Esophagus muscularis mucosa (tissue), 4 donors: ENCODE measurements around the gene MOB1A. TPM values are rescaled to one million over a fixed set of nuclear protein-coding genes. Genes with fewer than 3 reads are reported as not detected.

Experiments
- DNase-seq: peaks from one replicate; pipeline ENCODE4 v3.0.0-alpha.2; 2017; ENCODE audit errors: extremely low spot score
- H3K27ac ChIP-seq, 4 donors: fragments of 200-600 bp; sonication (generic); replicated peaks in 1 of 4; 1 replicate in 3 of 4; 2 replicates in 1 of 4; pipeline ENCODE4 v1.5.1; 2016 to 2019; ENCODE audit warnings: mild to moderate bottlenecking in 1 of 4
- H3K27me3 ChIP-seq, 4 donors: fragments of 200-600 bp; sonication (generic); one replicate each; pipeline versions ENCODE4 v1.5.1 to v1.6.0; 2016 to 2019
- H3K36me3 ChIP-seq, 4 donors: fragments of 200-600 bp; sonication (generic); one replicate each; pipeline ENCODE4 v1.5.1; 2016 to 2019
- H3K4me1 ChIP-seq, 4 donors: fragments of 200-600 bp; sonication (generic); one replicate each; pipeline ENCODE4 v1.5.1; 2016 to 2019
- H3K4me3 ChIP-seq, 4 donors: fragments of 200-600 bp; sonication (generic); 1 replicate in 2 of 4; 2 replicates in 2 of 4; pipeline ENCODE4 v1.5.1; 2016 to 2019; ENCODE audit warnings: mild to moderate bottlenecking in 4 of 4, moderate library complexity in 1 of 4
- H3K9me3 ChIP-seq, 4 donors: fragments of 200-600 bp; sonication (generic); 1 replicate in 3 of 4; 2 replicates in 1 of 4; pipeline ENCODE4 v1.5.1; 2016 to 2019
- CTCF ChIP-seq, 3 experiments: fragments of 200-600 bp in 2 of 3; fragments of 450-650 bp in 1 of 3; sonication (generic) in 2 of 3; IDR thresholded peaks; one replicate each; pipeline ENCODE4 v1.5.1; 2017 to 2019; ENCODE audit warnings: antibody characterized with exemption in 3 of 3, mild to moderate bottlenecking in 2 of 3, moderate library complexity in 1 of 3
- EP300 ChIP-seq: sonication (generic); formaldehyde crosslinking; IDR thresholded peaks from one replicate; pipeline ENCODE4 v1.6.1; 2017; ENCODE audit warnings: antibody characterized with exemption
- POLR2A ChIP-seq: fragments of 450-650 bp; IDR thresholded peaks from one replicate; pipeline ENCODE4 v1.6.1; 2017; ENCODE audit warnings: antibody characterized with exemption, moderate library complexity, mild to moderate bottlenecking, low read depth
- POLR2AphosphoS5 ChIP-seq, 2 donors: sonication (generic); formaldehyde crosslinking; IDR thresholded peaks; one replicate each; pipeline ENCODE4 v1.6.1; 2017; ENCODE audit warnings: antibody characterized with exemption in 2 of 2
- WGBS: methylation state at CpG from one replicate; pipeline ENCODE4 v1.1.5; 2018; 5-methylcytosine and 5-hydroxymethylcytosine counted together
- intact Hi-C: fragments of 100-400 bp; cut with DNase I; formaldehyde crosslinking; loops from one replicate; pipeline ENCODE4 v1.15.1; 2023
- total RNA-seq, 4 donors: library from RNA; depleted of rRNA; stranded (reverse); fragments of >200 nt; gene quantifications; one replicate each; pipeline versions ENCODE4 v1.1.0 to v1.2.1, GENCODE V29; 2016

The MOB1A gene
- total RNA-seq, 4 donors from 2014 or later: 102 to 129 (median 106) TPM

- Histone ChIP-seq H3K4me1 (no peaks in the 10 kb centered on the region), H3K27me3 (no peaks in the 10 kb centered on the region), H3K27ac (no peak overlapping the region), H3K9me3 (no peaks in the 10 kb centered on the region), H3K36me3 (no peaks in the 10 kb centered on the region), H3K4me3 (no peak overlapping the region)
- intact Hi-C loops: no loop called here
- no peak for DNase-seq
- TF ChIP-seq POLR2A: no peak
- no peak for TF ChIP-seq EP300
Observed at GRCh38 chr2:74111380-74111779, 67.3 kb downstream of the MOB1A start.

GRCh38 chr2:74110537-74110936, 68.1 kb downstream of the MOB1A start:
- TF ChIP-seq EP300 (no peak), CTCF (IDR thresholded peaks at IDR 0.05) (no peak), POLR2A (no peak), POLR2AphosphoS5 (IDR thresholded peaks at IDR 0.05) (no peak)
- WGBS: 90% methylated on average over 3 of the region's 3 CpGs
- Histone ChIP-seq H3K27ac (no peak overlapping the region), H3K4me3 (no peak overlapping the region), H3K27me3 (no peaks in the 10 kb centered on the region), H3K9me3 (no peaks in the 10 kb centered on the region), H3K4me1 (no peaks in the 10 kb centered on the region), H3K36me3 (no peaks in the 10 kb centered on the region)
- no peak for DNase-seq
- intact Hi-C loops: no loop called here

GRCh38 chr2:74109551-74109950, 69.1 kb downstream of the MOB1A start:
- WGBS: 85% methylated on average over 8 of the region's 8 CpGs
- no peaks in the 10 kb centered on the region for H3K9me3 ChIP-seq
- no peak overlapping the region for H3K27ac ChIP-seq
- no peaks in the 10 kb centered on the region for H3K4me1 ChIP-seq
- intact Hi-C loops: no loop called here
- DNase-seq: no peak
- TF ChIP-seq POLR2A (no peak), POLR2AphosphoS5 (IDR thresholded peaks at IDR 0.05) (no peak), EP300 (no peak), CTCF (IDR thresholded peaks at IDR 0.05) (no peak)
- no peaks in the 10 kb centered on the region for H3K36me3 ChIP-seq
- no peak overlapping the region for H3K4me3 ChIP-seq
- no peaks in the 10 kb centered on the region for H3K27me3 ChIP-seq

- Histone ChIP-seq H3K9me3 (no peaks in the 10 kb centered on the region), H3K27me3 (no peaks in the 10 kb centered on the region), H3K4me1 (no peaks in the 10 kb centered on the region), H3K36me3 (peaks cover 0 to 12% (median 12%) of the 10 kb centered on the region in 4 donors), H3K4me3 (no peak overlapping the region), H3K27ac (no peak overlapping the region)
- intact Hi-C loops: no loop called here
- 47% methylated on average over 12 of the region's 12 CpGs for WGBS
- TF ChIP-seq POLR2A (no peak), POLR2AphosphoS5 (IDR thresholded peaks at IDR 0.05) (no peak), EP300 (no peak), CTCF (IDR thresholded peaks at IDR 0.05) (no peak)
- DNase-seq: no peak
Observed at GRCh38 chr2:74107071-74107470, 71.6 kb downstream of the MOB1A start.

- DNase-seq: no peak
- Histone ChIP-seq H3K4me3 (no peak overlapping the region), H3K27ac (no peak overlapping the region), H3K27me3 (no peaks in the 10 kb centered on the region), H3K9me3 (no peaks in the 10 kb centered on the region), H3K36me3 (peaks cover 16 to 29% (median 28%) of the 10 kb centered on the region in 4 donors), H3K4me1 (no peaks in the 10 kb centered on the region)
- intact Hi-C loops: no loop called here
- WGBS: 94% methylated on average over 8 of the region's 8 CpGs
- TF ChIP-seq CTCF (IDR thresholded peaks at IDR 0.05) (no peak), POLR2A (no peak), EP300 (no peak), POLR2AphosphoS5 (IDR thresholded peaks at IDR 0.05) (no peak)
Observed at GRCh38 chr2:74105413-74105812, 73.3 kb downstream of the MOB1A start.
